Stomach (tissue), 9 donors: ENCODE data around the gene RSRC1. TPM values are rescaled to one million over a fixed set of nuclear protein-coding genes. Genes with fewer than 3 reads are reported as not detected.

Experiments used
- DNase-seq, 2 donors: peaks; one replicate each; pipeline versions ENCODE4 v3.0.0 to v3.0.0-alpha.2; 2013 to 2019
- H3K27ac ChIP-seq, 5 donors: fragments of 200-600 bp in 4 of 5; sonication (generic) in 4 of 5; one replicate each; pipeline ENCODE4 v1.5.1; 2013 to 2019; ENCODE audit warnings: mild to moderate bottlenecking in 1 of 5, moderate library complexity in 1 of 5
- H3K27me3 ChIP-seq, 3 donors: fragments of 200-600 bp; sonication (generic); one replicate each; pipeline ENCODE4 v1.5.1; 2017 to 2019; ENCODE audit warnings: mixed run types in 1 of 3
- H3K36me3 ChIP-seq, 4 donors: fragments of 200-600 bp; sonication (generic); 1 replicate in 3 of 4; 2 replicates in 1 of 4; pipeline ENCODE4 v1.5.1; 2016 to 2019
- H3K4me1 ChIP-seq, 4 donors: fragments of 200-600 bp; sonication (generic); one replicate each; pipeline ENCODE4 v1.5.1; 2016 to 2019
- H3K4me3 ChIP-seq, 4 donors: fragments of 200-600 bp; sonication (generic) in 3 of 4; one replicate each; pipeline ENCODE4 v1.5.1; 2016 to 2019; ENCODE audit warnings: mild to moderate bottlenecking in 1 of 4
- H3K9me3 ChIP-seq, 4 donors: fragments of 200-600 bp; sonication (generic); one replicate each; pipeline ENCODE4 v1.5.1; 2016 to 2019
- EP300 ChIP-seq: sonication (generic); formaldehyde crosslinking; IDR thresholded peaks from one replicate; pipeline ENCODE4 v1.6.1; 2017; ENCODE audit warnings: antibody characterized with exemption
- POLR2A ChIP-seq, 4 donors: fragments of 450-650 bp; IDR thresholded peaks; one replicate each; pipeline ENCODE4 v1.6.1; 2016; ENCODE audit warnings: antibody characterized with exemption in 4 of 4, control low read depth in 2 of 4, mild to moderate bottlenecking in 1 of 4, moderate library complexity in 1 of 4
- POLR2AphosphoS5 ChIP-seq, 3 donors: sonication (generic); formaldehyde crosslinking; IDR thresholded peaks; one replicate each; pipeline ENCODE4 v1.6.1; 2016; ENCODE audit warnings: antibody characterized with exemption in 3 of 3
- WGBS, 5 donors: extraction: QIAGEN DNeasy Blood & Tissue Kit in 3 of 5; methylation state at CpG; one replicate each; pipeline versions ENCODE4 v1.1.5 to v1.1.7; 2013 to 2018; 5-methylcytosine and 5-hydroxymethylcytosine counted together
- intact Hi-C: fragments of 100-400 bp; cut with DNase I; formaldehyde crosslinking; loops from one replicate; pipeline ENCODE4 v1.15.1; 2023; ENCODE audit warnings: low total_unique reads
- polyA plus RNA-seq, 3 donors: library from polyadenylated mRNA; stranded (reverse); fragments of 200-250 nt; gene quantifications; one replicate each; pipeline ENCODE4 v1.2.3, GENCODE V29; 2013
- total RNA-seq, 5 donors: library from RNA; depleted of rRNA; stranded (reverse); fragments of >200 nt; gene quantifications; one replicate each; pipeline versions ENCODE4 v1.1.0 to v1.2.3, GENCODE V29; 2014 to 2016
- TF ChIP-seq, protein P1 (sequence below), 7 experiments: fragments of 450-650 bp in 4 of 7; fragments of 200-600 bp in 3 of 7; sonication (generic) in 3 of 7; IDR thresholded peaks; one replicate each; pipeline ENCODE4 v1.5.1; 2016 to 2019; ENCODE audit warnings: antibody characterized with exemption in 7 of 7, control low read depth in 2 of 7, mild to moderate bottlenecking in 1 of 7
- donor health status: healthy with polysubstance abuse.
- donor health status: Bipolar disorder and iron deficiency.
- donor health status: healthy.

RSRC1 gene
- total and polyA plus RNA-seq, 8 donors: 1.7 to 502 (median 12.0) TPM

DNA sequence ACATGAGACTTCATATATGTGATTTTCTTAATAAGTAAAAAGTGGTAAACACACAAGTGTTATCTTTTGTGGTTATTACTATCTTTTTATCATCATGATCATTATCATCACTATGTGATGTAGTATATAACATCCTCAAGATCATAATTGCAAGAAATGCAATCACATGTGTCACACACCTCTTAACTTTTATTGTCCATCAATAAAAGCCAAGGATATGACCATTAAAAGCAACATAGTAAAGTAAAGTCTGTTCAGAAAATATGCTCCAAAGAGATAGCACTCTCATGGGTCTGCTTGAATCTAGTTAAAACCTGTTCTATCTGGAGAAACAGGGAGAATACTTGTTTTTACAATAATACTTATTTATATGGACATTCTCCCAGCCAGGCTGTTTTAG is 308.1 kb downstream of the RSRC1 start:
- intact Hi-C loops: no loop called here

DNA sequence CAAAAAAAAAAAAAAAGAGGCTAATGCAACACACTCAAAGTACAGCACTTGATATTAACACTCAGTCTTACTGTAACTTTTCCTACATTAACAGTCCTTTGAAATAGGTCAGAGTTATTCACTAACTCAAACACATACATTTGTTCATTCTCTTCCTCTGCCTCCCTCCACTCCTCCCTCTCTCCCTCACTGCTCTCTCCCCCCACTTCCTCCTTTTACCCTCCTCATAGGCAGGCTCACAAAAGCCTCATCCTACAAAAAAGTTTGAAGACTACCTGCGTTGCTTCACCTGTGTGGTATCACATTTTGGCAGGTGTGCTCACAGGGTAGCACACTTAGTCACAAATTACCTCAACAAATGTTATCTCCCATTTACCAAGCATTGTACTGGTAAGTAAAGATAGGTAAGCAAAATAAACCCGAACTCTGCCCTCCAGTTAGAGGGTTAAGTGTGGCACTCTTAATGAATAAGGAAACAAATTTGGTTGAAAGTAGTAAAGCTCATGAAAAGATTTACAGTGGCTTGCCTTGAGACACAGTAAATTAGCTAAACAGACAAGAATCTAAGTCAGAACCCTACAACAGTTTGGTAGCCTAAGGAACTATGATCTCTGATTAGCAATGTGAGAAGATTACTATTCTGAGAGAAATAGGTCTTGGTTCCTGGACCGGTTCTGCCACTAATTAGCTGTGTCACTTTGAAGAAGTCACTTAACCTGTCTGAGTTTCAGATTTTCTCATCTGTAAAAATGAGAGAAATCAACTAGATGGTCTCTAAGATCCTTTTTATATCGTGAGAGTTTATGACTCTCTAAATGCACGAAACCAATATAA is 310.1 kb downstream of the RSRC1 start:
- no peak overlapping the region for H3K4me3 ChIP-seq
- 62 to 70% (median 64%) methylated on average over 5 of the region's 5 CpGs for WGBS, 5 donors
- peak in 1 of 2 donors; percentile 1 for DNase-seq
- H3K9me3 ChIP-seq: no peaks in the 10 kb centered on the region
- no peaks in the 10 kb centered on the region for H3K4me1 ChIP-seq
- intact Hi-C loops: no loop called here
- TF ChIP-seq EP300 (no peak), POLR2AphosphoS5 (IDR thresholded peaks at IDR 0.05) (no peak), POLR2A (IDR thresholded peaks at IDR 0.05) (no peak)
- TF ChIP-seq, protein P1, sequence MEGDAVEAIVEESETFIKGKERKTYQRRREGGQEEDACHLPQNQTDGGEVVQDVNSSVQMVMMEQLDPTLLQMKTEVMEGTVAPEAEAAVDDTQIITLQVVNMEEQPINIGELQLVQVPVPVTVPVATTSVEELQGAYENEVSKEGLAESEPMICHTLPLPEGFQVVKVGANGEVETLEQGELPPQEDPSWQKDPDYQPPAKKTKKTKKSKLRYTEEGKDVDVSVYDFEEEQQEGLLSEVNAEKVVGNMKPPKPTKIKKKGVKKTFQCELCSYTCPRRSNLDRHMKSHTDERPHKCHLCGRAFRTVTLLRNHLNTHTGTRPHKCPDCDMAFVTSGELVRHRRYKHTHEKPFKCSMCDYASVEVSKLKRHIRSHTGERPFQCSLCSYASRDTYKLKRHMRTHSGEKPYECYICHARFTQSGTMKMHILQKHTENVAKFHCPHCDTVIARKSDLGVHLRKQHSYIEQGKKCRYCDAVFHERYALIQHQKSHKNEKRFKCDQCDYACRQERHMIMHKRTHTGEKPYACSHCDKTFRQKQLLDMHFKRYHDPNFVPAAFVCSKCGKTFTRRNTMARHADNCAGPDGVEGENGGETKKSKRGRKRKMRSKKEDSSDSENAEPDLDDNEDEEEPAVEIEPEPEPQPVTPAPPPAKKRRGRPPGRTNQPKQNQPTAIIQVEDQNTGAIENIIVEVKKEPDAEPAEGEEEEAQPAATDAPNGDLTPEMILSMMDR (IDR thresholded peaks at IDR 0.05): no peak
- H3K27ac ChIP-seq: no peak overlapping the region
- no peaks in the 10 kb centered on the region for H3K36me3 ChIP-seq
- H3K27me3 ChIP-seq: no peaks in the 10 kb centered on the region

More for the DNA sequence above, 308.1 kb downstream of the RSRC1 start:
- no peak for DNase-seq
- Histone ChIP-seq H3K4me3 (no peak overlapping the region), H3K9me3 (no peaks in the 10 kb centered on the region), H3K36me3 (no peaks in the 10 kb centered on the region), H3K27me3 (no peaks in the 10 kb centered on the region), H3K4me1 (no peaks in the 10 kb centered on the region), H3K27ac (no peak overlapping the region)
- no peak for TF ChIP-seq POLR2AphosphoS5 (IDR thresholded peaks at IDR 0.05)
- no peak for TF ChIP-seq POLR2A (IDR thresholded peaks at IDR 0.05)
- TF ChIP-seq, protein P1 (IDR thresholded peaks at IDR 0.05): no peak
- no peak for TF ChIP-seq EP300

DNA sequence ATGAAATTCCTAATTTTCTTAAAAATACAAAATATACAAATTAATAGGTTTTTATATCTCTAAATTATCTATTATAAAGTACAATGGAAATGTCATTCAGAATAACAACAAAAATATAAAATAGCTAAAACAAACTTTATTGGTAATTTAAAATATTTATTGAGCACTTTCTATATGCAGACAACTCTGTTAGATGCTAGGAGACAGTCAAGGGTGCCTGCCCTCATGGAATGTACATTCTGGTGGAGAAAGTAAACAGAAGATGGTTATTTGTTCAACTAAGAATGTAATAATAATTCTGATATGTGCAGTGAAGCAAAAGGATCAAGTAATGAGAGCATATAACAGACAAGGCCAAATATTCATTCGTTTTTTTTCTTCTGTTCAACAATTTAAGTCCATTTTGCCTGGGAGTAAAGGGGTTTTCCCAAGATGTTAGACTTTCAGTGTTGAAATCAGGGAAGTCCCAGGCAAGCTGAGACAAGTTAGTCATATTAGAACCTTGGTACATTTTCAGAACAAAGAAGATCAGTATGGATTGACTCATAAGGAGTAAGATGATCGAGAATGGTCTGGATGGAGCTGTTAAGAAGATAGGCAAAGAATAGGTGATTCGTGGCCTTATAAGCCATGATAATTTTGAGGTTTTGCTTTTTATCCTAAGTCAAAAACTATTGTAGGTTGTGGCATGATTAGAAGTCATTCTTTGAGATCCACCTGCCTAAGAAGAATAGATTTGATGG is 310.9 kb downstream of the RSRC1 start:
- Histone ChIP-seq H3K4me1 (no peaks in the 10 kb centered on the region), H3K36me3 (no peaks in the 10 kb centered on the region), H3K4me3 (no peak overlapping the region), H3K27ac (no peak overlapping the region), H3K27me3 (no peaks in the 10 kb centered on the region), H3K9me3 (no peaks in the 10 kb centered on the region)
- no peak for TF ChIP-seq POLR2A (IDR thresholded peaks at IDR 0.05)
- TF ChIP-seq, protein P1 (IDR thresholded peaks at IDR 0.05): no peak
- TF ChIP-seq POLR2AphosphoS5 (IDR thresholded peaks at IDR 0.05): no peak
- TF ChIP-seq EP300: no peak
- peak in 1 of 2 donors; percentile 2 for DNase-seq
- intact Hi-C loops: no loop called here
- 77 to 82% (median 78%) methylated on average over 3 of the region's 3 CpGs for WGBS, 5 donors

DNA sequence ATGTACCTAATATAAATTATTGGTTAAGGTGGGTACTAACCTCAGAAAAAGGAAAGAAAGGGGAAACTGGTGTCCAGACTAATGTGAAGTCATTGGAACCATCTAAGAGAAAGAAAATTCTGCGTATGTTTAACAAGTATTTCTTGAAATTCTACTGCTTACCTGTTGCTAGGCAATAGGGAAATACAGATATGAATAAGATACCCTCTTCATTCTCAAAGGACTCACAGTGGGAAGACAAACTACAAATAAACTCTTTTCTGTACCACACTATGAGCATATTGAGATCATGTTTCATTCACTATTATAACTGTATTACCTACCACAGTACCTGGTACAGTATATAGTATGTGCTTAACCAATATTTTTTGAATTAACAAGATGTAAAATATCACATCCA is 320.6 kb downstream of the RSRC1 start:
- H3K4me3 ChIP-seq: no peak overlapping the region
- H3K36me3 ChIP-seq: no peaks in the 10 kb centered on the region
- H3K4me1 ChIP-seq: no peaks in the 10 kb centered on the region
- H3K9me3 ChIP-seq: no peaks in the 10 kb centered on the region
- H3K27ac ChIP-seq: no peak overlapping the region
- no peaks in the 10 kb centered on the region for H3K27me3 ChIP-seq
- WGBS, 5 donors: 88 to 100% (median 91%) methylated on average over 1 of the region's 1 CpG
- TF ChIP-seq EP300 (no peak), POLR2A (IDR thresholded peaks at IDR 0.05) (no peak), POLR2AphosphoS5 (IDR thresholded peaks at IDR 0.05) (no peak)
- TF ChIP-seq, protein P1 (IDR thresholded peaks at IDR 0.05): no peak
- intact Hi-C loops: loop anchor here (5.0 kb wide), 1 partner anchor 813 kb away; no protein-coding TSS in a partner anchor
- DNase-seq: no peak
